ENCODE measurements around the gene CLSTN2.

CLSTN2 gene

DNA sequence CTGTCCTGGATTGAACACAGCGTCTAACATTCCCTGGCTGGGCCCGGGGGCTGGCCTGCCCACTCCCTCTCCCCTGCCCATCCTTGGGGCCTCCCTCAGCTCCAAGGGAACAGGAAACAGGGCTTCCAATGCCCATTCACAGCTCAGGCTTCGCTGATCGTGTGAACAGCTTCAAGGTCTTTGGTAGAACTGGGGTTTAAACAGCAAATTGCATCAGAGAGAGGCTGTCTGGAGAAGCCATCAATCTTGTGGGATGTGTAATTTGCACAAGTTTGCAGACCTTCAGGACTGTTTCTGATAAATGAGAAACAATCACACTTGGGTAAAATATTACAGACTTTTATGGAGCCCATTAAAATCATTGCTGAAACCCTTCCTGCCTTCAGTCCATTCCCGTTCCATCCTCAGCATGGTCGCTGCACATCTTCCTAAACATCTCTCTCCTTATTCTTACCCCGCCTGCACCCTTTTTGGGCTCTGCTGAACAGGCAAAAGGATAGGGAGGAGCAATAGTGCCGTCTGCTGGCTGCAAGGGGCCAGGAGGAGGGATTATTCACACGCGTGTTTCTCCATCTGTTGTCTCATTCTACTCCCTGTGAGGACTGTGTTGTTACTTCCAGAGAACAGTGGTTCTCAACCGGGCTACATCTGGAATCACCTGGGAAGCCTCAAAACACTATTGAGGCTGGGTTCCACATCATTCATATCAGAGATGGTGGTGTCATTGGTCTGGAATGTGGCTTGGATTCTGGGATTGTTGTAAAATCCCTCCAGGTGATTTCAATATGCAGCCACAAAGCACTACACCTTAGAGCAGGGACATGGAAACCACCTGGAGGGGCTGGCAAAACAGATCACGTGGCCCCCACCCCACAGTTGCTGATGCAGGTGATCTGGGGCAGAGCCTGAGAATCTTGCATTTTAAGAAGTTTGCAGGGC lies 116.3 kb downstream of the CLSTN2 start:
- DNase-seq: peak in 40 of 58 donors; percentile 3 to 61 (median 22)

DNA sequence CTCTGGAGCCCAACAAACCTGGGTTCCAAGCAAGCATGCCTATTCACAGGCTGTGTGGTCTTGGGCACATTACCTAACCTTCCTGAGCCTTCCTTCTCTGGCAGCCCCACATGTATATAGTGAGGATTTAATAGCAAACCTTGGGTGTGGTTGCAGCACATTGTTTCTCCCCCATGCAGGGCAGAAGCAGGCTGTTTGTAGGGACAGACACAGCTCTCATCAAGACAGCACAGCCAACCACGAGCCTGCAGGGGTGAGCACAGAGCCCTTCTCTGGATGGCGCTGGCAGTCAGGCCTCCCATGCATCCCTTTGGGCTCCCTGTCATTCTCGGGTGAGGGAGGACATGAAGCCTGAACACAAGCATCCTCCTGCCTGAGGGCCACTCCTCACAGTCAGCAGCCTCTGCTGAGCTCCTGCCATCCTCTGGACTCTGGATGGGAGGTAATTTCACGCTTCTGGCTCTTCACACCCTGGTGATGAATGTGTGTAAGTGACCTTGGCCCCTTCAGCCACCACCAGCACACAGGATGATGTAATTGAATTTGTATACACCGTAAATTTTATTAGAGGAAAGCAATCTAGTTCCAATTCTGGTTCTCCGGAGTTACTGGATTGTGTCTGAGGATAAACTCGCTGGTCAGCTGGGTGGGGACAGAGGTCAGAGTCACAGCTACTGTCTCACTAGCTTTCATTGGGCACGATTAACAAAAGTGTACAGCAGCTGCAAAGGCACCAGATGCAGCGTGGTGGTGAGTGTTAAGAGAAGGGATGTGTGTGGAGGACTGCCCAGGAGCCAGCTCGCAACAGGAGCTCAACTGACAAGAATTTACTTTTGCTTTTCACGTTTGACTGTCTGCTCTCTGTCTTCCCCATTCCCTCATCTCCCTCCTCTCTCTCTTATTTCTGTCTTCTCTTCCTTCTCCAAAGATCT lies 118.1 kb downstream of the CLSTN2 start:
- peak in 2 of 58 donors; percentile 4 to 6 for DNase-seq

DNA sequence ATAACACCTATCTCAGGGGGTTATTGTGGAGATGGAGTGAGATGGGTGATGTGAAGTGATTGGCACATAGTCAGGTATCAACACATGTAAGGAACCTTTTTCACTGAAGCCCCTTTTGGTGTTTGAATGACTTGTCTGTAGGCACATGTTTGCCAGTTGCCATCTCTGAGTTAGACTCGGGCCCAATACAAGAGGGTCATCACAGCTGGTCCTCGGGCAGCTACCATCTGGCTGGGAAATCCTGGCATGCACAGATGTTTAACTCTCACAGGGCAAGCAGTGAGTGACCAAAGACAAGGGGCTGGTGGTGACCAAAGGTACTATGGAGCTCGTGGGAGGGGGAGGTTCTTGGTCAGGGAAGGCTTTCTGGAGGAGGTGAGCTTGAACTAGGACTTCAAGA lies 118.8 kb downstream of the CLSTN2 start:
- no peak for DNase-seq

DNA sequence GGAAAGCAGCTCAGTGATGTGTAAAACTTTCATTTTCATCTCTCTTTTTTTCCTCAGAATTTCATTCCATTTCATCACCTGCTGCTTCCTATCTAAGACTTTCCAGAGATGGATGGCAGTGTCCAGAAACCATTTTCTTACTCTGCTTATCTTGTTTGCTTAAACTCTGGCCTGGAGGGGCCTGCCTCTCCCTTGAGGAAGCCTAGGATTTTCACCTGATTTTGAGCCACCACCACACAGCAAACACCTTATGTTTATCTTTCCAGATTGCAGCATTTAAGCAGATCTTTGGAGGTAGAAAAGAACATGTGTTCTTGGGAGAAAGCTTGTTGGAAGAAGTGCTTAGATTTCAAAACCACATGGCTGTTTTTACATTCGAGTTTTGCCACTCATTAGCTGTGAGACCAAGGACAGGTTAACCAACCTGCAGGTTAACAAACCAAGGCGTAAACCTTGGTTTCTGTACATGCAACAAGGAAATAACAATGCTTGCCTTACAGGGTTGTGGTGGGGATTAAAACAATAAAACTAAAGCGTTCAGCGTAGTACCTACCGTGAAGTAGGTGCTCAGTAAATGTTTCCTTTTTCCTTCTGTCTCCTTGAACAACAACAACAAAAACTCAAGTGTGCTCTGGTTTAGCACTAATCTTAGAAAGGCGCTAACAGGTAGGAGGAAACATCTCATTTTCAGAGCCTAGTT lies 120.3 kb downstream of the CLSTN2 start:
- no peak for DNase-seq

DNA sequence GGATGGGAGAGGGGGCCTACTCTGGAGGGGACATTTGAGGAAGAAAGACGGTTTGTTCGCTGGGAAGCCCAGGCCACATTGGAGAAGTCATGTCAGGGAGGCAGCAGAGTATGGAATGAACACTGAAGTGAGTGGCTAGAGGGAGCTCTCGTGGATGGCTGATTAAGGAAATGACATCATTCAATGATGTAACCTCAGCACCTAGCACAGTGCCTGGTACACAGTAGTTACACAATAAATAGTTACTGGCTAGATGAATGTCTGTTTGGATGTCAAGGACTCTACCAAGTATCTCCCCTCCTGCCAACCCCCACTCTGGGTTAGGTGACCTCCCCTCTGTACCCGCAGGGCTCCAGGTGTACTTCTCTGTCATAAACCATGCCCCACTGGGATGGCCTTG lies 121.1 kb downstream of the CLSTN2 start:
- no peak for DNase-seq

DNA sequence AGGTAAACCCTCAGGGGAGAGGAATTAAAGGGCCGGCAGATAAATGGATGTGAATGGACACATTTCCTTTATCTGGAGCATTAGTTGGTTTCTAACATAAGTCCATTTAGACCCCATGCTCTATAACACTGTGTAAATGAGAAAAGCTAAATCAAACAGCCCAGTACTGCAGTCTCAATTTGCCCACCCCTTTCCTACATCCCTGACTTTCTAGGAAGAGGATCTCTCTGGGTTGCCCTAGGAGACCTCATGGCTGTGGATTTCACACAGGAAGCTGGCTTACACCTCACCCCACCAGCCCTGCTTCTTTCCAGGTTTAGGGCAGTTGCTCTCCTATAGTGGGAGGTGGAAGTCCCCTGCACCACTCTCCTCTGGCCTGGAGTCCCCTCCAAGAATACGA lies 126.2 kb downstream of the CLSTN2 start:
- DNase-seq: no peak

DNA sequence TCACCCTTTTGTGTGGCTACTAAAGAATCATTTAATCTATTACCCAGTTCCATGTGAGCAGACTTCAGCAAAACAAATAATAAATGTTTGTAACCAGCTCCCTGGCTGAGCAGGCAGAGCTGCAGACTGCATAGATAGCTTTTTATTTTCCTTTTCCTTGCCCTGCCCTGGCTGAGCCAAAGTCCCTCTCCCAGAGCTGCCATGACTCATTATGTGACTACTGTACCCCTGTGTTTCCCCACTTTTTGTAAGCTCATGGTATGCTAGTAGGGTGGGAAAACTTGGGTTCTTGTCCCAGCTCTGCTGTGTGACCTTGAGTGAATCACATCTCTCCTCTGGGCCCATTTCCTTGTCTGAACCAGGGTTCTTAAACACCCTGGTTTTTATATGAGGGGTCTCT lies 127.5 kb downstream of the CLSTN2 start:
- no peak for DNase-seq

DNA sequence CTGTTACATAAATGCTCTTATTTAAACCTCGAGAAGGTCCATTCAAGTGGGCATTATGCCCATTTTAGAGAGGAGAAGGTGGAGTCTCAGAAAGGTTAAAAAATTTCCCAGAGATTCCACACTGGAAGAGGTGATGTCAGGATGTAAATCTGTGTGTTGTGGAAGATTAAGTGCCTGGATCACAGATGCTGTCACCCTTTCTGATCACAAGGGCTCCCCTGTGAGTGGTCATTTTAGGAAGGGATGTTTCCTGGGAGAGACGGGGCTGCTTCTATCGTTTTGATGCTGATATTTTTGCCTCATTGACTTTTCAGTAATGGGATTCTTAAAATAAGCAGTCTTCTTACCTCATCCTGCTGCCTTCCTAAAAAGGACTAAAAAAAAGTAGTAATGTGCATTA lies 132.5 kb downstream of the CLSTN2 start:
- no peak for DNase-seq

DNA sequence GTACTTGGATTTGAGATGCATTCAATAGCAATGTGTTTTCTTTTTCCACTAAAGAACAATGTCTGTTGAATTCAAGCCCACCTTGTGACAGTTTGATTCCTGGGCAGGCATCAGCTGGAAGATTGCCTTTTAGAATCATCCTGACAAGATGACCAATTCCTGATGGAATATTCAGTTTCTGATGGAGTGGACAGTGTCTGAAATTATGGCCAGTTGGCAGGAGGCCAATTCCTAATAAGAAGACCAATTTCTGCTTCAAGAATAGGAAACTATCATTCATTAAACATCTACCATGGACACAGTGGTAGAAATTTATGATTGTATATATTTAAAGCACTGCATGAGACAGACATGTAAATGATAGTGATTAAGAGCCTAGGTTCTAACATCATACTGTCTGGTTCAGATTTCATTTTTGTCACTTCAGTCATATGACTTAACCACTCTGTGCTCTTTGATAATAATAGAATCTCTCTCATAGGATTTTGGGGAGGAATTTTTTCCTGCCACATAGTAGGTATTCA lies 133.6 kb downstream of the CLSTN2 start:
- no peak for DNase-seq

DNA sequence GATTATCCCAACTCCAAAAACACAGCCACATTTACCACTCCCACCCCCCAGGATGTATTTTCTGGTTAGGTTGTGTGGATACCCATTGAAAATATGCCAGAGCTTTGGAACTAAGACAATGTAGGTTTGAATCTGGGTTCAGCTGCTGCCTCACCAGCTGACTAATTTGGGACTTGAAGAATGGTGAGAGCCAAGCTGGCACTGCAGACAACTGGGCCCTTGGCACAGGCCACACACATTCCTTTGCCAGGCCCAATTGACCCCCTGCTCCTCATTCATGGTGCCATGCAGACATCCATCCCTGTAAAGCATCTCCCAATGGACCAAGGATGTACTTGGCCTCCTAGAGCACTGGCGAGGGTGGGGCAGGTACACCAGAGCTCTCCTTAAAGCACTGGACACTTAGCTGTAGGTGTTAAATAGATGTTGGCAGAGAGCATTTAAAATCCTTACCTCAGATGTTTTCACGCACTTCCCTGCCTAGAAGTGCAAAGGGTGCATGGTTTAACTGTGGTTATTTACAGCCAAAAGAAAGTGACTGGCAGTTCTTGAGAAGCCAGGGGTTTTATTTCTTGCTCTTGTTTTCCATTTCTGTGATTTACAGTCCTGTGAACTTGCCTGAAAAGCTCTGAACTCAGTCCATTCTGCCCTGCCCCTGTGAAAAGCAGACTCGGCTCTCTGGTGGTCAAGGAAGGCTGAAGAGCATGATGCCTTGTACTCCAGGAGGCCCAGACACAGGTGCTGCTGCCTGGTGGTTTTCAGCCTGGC lies 138.5 kb downstream of the CLSTN2 start:
- peak in 8 of 58 donors; percentile 5 to 18 (median 11) for DNase-seq

DNA sequence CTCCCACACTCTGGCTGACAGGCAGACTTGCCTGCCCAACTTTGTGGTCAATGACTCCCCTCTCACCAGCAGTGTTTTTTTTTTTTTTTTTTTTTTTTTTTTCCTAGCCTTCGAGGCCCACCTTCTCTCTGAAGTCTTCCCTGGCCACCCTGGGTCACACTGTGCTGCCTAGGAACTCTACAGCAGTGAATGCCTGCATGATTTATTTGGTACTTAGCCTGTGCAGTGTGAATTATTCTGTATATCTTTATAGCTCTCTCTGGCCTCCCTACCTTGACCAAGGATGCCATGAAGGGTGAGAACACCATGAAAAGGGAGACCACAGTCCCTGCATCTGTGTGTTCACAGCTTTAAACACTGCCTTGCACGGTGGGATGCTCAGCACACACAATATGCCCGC lies 141.6 kb downstream of the CLSTN2 start:
- no peak for DNase-seq

DNA sequence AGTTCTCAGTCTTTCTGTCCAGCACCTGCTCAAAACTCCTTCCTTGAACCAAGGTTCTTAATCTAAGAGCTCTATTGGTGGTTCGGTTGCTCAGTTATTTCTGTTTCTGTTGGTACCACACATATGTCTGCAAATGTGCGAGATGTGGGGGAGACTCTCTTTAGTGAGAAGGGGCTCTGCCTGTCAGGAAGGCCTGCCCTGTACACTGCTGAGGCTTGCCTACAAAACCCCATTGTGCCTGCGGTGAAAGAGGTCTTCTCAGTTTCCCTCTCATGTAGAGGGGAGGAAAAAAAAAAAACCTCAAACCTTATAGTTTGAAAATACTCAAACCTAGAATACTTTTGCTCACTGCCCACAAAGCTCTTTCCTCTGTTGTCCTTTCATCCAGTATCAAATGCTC lies 142.4 kb downstream of the CLSTN2 start:
- no peak for DNase-seq

DNA sequence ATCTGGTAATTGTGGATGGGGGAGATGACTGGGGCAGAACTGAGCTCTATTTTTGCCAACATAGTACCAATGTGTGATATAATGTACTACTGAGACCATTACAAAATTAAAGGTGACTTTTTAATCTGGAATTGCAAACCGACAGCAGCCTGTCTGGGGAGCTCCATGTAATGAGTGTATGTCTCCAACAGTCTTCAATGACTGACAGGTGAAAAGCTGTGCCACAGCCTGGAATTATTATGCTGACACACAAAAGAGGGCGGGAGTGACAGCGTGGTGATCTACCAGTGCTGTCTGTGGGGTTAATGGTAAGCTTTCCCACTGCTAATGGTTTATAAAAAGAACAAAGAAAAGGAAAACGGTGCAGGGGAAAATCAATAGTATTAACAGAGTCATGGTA lies 143.4 kb downstream of the CLSTN2 start:
- DNase-seq: no peak

DNA sequence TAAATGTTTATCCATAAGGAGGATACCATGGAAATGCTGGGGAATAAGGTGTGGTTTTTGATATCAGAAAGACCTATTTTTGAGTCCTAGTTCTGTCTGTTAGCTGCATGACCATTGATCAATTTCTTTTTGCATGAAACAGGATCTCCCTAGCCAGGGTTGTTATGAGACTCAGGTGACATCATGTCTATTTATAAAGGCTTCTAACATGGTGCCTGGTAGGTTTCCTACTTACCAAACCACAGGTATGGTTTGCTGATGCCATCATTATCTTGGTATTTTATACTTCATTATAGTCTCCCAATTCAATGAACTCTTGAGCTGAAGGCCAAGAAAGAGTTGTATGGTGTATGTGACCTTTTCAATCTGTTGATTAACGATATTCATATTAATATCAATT lies 144.0 kb downstream of the CLSTN2 start:
- no peak for DNase-seq

DNA sequence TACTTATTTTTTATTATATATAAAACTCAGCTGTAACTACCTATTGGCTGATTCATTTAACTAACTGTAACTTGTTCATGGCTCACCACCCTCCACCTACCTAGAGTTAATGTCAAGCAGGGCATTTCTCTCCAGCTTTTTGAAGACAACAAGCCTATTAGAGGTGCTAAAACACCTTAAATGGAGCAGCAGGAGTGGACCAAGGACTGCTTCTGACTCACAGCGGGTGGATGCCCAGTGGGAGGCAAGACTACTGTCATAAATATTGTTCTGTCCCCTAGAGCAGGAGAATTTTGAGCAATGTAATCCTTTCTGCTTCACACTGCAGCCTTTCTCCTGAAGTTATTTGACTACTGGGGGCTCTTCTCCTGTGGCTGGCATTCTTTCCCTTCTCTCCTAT lies 146.9 kb downstream of the CLSTN2 start:
- DNase-seq: no peak

DNA sequence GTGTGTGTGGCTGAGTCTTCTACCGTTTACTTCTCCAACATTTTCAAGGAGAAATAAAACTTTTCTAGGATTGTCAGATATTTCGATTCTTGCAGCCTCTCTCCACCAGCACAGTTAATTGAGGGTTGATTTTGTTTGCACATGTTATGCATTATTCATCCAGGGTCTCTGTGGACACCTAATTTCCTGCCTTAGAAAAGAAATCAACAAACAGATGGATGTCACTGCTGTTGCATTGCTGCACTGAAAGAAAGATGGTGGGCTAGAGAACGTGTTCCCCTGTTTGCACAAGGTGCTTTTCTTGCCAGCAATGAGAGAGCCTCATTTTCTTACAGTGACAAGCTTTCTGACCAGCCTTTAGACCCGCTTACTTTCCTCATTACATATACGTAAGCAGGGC lies 150.0 kb downstream of the CLSTN2 start:
- no peak for DNase-seq

DNA sequence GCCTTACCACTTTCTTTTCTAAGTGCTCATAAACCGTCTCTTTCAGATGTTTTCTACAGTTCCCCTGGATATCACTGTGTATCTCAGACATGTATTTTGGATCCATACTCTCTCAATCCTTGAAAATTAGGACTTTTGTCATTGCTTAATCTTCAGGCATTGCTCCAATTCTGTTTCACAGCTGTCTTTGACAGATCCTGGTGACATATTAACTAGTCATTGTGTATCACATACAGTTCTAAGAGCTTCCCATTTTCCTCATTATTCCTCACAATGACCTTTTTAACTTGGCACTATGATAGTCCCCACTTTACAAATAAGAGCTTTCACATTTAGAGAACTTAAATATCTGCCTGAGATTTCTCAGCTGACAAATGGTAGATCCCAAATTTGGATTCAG lies 151.7 kb downstream of the CLSTN2 start:
- DNase-seq: no peak

DNA sequence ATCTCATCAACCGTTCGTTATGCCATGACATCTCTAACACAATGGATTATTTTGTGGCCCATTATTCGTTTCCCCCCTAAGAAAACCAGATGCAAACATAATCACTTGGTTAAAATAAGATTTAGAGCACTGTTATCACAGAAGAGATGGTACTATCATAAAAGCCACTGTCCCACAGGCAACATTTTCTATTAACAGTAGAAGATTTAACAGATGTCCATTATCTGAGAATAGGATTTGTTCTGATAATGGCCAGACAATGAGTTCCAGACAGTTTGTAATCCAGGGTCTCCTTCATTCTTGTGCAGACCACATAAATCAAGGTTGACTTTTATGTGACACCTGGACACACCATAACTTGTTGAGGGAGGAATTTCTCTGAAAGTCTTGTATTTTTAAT lies 153.1 kb downstream of the CLSTN2 start:
- DNase-seq: no peak

DNA sequence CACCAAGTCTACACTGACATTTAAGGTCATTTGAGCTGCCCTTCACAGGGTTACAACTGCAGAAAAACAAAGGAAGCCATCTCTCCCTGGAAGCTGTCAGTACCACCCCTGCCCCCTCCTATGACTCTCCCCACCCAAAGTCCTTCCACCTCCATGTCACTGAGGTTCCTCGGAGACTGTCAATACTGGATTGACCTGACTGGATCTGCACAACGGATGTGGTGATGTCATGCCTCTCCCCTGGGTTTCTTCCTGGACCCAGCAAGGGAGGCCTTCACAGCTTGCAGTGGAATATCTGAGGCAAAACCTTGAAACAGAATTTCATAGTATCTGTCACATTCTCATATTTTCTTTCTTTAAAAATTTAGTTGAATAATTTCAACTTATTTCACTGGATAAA lies 153.5 kb downstream of the CLSTN2 start:
- DNase-seq: no peak

DNA sequence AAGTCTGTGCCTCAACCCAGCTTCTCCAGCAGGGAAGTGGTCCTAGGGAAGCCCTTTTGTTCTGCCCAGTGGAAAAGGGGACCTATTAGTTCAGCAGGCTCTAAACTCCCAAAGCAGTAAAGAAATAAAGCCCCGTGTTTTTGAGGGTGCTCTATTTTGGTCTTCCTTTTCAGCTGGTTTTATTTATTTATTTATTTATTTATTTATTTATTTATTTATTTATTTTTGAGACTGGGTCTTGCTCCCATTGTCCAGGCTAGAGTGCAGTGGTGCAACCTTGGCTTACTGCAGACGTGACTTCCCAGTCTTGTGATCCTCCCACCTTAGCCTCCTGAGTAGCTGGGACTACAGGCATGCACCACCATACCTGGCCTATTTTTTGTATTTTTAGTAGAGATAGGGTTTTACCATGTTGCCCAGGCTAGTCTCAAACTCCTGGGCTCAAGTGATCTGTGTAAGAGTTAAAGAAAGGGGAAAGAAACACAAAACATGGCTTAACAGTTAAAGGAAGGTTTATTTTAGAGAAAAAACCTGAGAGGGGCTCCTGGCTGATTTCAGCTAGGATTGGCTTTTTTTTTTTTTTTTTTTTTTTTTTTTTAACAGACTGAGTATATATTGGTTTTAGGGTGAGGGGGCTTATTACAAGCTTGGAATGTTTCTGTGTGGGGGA lies 154.6 kb downstream of the CLSTN2 start:
- DNase-seq: no peak

All from anterior cingulate cortex (tissue), 58 donors.